Left renal pelvis (tissue), 4 donors: Measurements from ENCODE around the gene PCDHA5. TPM values are rescaled to one million over a fixed set of nuclear protein-coding genes. Genes with fewer than 3 reads are reported as not detected.
"Not testable (repeated sequence)": the region's sequence is repeated elsewhere in the genome, so short reads cannot be mapped to it uniquely, and the experiment has no call there.

Experiments used
- DNase-seq, 4 donors: peaks; one replicate each; pipeline ENCODE4 v3.0.0-alpha.2; 2013; ENCODE audit warnings: low read depth in 4 of 4, low spot score in 3 of 4
- polyA plus RNA-seq, 4 donors: library from polyadenylated mRNA; unstranded; fragments of 120-200 nt; gene quantifications; one replicate each; pipeline ENCODE4 v1.2.1, GENCODE V29; 2013; ENCODE audit not compliant: insufficient read length in 4 of 4

Gene PCDHA5
- polyA plus RNA-seq = under 1 TPM in 2 of 4 donors, not detected in 2; 0.11 to 0.22 TPM

- no peak for DNase-seq
Observed at GRCh38 chr5:140821375-140822280, at the start of gene PCDHA5. TSS of gene PCDHA5 (plus strand) at chr5:140821613.

- DNase-seq = no peak
Observed at GRCh38 chr5:140780512-140780911, 40.9 kb upstream of the PCDHA5 start.

DNA sequence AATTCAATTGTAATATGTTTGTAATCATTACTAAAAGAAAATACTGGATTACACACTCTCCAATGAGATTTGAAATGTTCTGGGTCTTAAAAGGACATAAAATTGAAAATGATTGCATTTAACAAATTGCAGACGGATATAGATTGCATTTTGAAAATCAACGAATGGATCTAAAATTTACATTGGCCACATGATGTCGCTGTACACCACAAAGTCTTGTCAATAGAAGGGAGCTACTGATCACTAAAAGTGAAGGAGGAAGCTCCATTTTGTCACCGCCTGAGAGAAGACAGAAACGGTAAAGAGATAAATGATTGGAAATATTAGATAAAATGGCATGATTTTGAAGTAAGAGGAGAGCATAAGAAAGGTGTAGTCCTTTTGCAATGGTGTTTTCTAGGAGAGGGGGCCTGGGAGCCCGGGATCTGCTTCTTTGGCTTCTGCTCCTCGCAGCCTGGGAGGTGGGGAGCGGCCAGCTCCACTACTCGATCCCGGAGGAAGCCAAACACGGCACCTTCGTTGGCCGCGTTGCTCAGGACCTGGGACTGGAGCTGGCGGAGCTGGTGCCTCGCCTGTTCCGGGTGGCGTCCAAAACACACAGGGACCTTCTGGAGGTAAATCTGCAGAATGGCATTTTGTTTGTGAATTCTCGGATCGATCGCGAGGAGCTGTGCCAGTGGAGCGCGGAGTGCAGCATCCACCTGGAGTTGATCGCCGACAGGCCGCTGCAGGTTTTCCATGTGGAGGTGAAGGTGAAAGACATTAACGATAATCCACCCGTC is 35.3 kb upstream of the PCDHA5 start, which contains the start of gene PCDHA1:
Gene PCDHA1, plus strand, starts transcription at position 236 of the 782 bp plus-strand sequence.
- no peak for DNase-seq

GRCh38 chr5:140787422-140787821 is 34.0 kb upstream of the PCDHA5 start:
- not testable (repeated sequence) for DNase-seq

DNA sequence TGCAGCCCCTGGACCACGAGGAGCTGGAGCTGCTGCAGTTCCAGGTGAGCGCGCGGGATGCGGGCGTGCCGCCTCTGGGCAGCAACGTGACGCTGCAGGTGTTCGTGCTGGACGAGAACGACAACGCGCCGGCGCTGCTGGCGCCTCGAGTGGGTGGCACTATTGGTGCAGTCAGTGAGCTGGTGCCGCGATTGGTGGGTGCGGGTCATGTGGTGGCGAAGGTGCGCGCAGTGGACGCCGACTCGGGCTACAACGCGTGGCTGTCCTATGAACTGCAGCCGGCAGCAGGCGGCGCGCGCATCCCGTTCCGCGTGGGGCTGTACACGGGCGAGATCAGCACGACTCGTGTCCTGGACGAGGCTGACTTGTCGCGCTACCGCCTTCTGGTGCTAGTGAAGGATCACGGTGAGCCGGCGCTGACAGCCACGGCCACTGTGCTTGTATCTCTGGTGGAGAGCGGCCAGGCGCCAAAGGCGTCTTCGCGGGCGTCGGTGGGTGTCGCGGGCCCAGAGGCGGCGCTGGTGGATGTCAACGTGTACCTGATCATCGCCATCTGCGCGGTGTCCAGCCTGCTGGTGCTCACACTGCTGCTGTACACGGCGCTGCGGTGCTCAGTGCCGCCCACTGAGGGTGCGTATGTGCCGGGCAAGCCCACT is 33.4 kb upstream of the PCDHA5 start:
- DNase-seq = not testable (repeated sequence)

DNA sequence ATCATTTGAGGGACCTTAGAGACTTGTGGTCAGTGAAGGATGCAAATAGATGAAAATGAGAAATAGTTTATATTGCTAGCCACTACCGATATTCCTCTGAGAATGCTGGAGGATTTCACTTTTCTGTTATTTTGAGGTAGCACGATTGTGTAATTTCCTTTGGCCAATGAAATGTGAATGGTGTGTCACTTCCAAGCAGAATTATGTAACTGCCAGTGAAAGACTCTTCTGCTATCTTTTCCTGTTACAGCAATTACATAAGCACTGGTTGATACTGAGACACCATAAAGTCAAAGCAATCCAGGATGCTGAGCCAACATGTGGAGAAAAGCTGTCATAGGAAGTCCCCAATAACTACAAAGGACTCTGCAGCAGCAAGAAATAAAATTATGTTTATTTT is 30.3 kb upstream of the PCDHA5 start:
- DNase-seq = no peak

DNA sequence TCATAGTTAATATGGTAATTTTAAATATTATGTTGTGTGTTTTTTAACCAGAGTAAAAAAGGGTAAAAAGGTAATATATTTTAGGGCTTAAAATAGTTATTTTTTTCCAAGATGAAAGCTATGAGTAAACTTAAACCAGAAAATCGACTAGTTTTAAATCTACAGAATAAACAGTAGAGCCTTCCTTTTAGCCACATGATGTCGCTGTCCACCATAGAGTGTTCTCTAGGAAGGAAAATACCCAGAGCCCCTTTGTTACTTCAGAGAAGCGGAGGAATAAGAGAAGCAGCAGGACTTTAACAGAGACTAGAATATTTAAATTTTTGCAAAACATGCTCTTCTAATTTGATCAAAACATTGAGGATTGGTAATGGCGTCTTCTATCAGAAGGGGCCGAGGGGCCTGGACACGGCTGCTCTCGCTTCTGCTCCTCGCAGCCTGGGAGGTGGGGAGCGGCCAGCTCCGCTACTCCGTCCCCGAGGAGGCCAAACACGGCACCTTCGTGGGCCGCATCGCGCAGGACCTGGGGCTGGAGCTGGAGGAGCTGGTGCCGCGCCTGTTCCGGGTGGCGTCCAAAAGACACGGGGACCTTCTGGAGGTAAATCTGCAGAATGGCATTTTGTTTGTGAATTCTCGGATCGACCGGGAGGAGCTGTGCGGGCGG is 26.7 kb upstream of the PCDHA5 start, which contains the start of gene PCDHA2:
Gene PCDHA2, plus strand, starts transcription at position 258 of the 664 bp plus-strand sequence.
- DNase-seq = no peak

- no peak for DNase-seq
Observed at GRCh38 chr5:140795259-140795641, 26.2 kb upstream of the PCDHA5 start.

DNA sequence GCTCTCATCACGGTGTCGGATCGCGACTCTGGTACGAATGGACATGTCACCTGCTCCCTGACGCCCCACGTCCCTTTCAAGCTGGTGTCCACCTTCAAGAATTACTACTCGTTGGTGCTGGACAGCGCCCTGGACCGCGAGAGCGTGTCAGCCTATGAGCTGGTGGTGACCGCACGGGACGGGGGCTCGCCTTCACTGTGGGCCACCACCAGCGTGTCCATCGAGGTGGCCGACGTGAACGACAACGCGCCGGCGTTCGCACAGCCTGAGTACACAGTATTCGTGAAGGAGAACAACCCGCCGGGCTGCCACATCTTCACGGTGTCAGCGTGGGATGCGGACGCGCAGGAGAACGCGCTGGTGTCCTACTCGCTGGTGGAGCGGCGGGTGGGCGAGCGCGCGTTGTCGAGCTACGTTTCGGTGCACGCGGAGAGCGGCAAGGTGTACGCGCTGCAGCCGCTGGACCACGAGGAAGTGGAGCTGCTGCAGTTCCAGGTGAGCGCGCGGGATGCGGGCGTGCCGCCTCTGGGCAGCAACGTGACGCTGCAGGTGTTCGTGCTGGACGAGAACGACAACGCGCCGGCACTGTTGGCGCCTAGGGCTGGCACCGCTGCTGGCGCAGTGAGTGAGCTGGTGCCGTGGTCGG is 25.2 kb upstream of the PCDHA5 start:
- not testable (repeated sequence) for DNase-seq

GRCh38 chr5:140796718-140797095 is 24.7 kb upstream of the PCDHA5 start:
- DNase-seq = no peak

GRCh38 chr5:140800816-140801493 is 20.5 kb upstream of the PCDHA5 start, which contains the start of gene PCDHA3:
TSS of gene PCDHA3 (plus strand) at chr5:140801057.
- DNase-seq = no peak

- DNase-seq = no peak
Observed at GRCh38 chr5:140801494-140801841, 19.9 kb upstream of the PCDHA5 start.

DNA sequence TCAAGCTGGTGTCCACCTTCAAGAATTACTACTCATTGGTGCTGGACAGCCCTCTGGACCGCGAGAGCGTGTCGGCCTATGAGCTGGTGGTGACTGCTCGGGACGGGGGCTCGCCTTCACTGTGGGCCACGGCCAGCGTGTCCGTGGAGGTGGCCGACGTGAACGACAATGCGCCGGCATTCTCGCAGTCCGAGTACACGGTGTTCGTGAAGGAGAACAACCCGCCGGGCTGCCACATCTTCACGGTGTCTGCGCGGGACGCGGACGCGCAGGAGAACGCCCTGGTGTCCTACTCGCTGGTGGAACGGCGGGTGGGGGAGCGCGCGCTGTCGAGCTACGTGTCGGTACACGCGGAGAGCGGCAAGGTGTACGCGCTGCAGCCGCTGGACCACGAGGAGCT is 19.0 kb upstream of the PCDHA5 start:
- DNase-seq = not testable (repeated sequence)

GRCh38 chr5:140802781-140803271 is 18.6 kb upstream of the PCDHA5 start:
- DNase-seq = no peak

DNA sequence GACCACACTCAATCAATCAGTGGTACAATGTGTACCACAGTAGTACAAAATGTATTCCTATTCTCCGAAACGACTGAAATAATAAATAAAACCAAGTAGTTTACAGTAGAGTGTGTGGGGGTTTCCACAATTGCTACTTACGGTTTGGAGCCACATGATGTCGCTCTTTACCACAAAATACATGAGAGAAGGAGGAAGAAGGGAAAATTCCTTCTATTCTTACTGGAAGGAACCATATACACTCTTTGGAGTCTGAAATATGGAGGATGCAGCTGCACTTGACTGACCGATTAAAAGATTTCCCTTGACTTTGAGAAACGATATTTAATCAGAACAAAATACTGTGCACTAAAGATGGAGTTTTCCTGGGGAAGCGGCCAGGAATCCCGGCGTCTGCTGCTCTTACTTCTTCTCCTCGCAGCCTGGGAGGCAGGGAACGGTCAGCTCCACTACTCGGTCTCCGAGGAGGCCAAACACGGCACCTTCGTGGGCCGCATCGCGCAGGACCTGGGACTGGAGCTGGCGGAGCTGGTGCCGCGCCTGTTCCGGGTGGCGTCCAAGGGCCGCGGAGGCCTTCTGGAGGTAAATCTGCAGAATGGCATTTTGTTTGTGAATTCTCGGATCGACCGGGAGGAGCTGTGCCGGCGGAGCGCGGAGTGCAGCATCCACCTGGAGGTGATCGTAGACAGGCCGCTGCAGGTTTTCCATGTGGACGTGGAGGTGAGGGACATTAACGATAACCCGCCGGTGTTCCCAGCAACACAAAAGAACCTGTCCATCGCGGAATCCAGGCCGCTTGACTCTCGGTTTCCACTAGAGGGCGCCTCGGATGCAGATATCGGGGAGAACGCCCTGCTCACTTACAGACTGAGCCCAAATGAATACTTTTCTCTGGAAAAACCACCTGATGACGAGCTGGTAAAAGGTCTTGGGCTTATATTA is 14.3 kb upstream of the PCDHA5 start, which contains the start of gene PCDHA4:
Gene PCDHA4, plus strand, starts transcription at position 235 of the 942 bp plus-strand sequence.
- no peak for DNase-seq

- DNase-seq = not testable (repeated sequence)
Observed at GRCh38 chr5:140808241-140808888, 13.0 kb upstream of the PCDHA5 start.

DNA sequence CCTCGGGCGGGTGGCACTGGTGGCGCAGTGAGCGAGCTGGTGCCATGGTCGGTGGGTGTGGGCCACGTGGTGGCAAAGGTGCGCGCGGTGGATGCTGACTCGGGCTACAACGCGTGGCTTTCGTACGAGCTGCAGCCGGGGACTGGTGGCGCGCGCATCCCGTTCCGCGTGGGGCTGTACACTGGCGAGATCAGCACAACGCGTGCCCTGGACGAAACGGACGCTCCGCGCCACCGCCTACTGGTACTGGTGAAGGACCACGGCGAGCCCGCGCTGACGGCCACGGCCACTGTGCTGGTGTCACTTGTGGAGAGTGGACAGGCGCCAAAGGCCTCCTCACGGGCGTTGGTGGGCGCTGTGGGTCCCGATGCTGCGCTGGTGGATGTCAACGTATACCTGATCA is 12.5 kb upstream of the PCDHA5 start:
- no peak for DNase-seq
